ENCODE measurements around the gene OSBPL3.

DNA sequence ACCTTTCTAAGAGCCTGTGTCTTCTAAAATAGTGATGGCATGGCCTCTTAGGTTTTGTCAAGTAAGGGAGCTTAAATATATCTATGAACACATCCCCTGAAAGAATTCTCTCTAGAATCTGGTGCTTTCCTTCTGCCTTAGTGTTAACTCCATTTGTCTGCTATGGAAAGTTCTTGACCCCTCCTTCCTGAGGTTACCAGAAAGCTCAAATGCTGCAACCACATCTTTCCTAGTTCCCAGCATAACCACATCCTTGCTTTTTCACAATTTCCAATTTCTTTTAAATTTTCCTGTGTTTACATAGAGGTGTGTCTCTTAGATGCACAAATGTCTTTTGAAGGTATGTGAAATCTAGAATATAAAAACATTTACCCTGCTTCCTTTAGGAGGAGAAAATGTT is 206.3 kb downstream of the OSBPL3 start:
- TF ChIP-seq POLR2A (IDR thresholded peaks at IDR 0.05) (no peak), CTCF (IDR thresholded peaks at IDR 0.05) (no peak)

Measured in esophagus squamous epithelium (tissue), 4 donors.